Panc1 (cell line): ENCODE measurements around the gene HINFP.

Source experiments
- POLR2AphosphoS5 ChIP-seq: IDR thresholded peaks from 2 replicates; pipeline ENCODE4 v1.6.1; 2012; ENCODE audit warnings: mild to moderate bottlenecking, low read depth, low read length, moderate library complexity
- TF ChIP-seq, protein P1 (sequence below): fragments of 450-650 bp; IDR thresholded peaks from 2 replicates; pipeline ENCODE4 v1.5.1; 2017; ENCODE audit warnings: mild to moderate bottlenecking

DNA sequence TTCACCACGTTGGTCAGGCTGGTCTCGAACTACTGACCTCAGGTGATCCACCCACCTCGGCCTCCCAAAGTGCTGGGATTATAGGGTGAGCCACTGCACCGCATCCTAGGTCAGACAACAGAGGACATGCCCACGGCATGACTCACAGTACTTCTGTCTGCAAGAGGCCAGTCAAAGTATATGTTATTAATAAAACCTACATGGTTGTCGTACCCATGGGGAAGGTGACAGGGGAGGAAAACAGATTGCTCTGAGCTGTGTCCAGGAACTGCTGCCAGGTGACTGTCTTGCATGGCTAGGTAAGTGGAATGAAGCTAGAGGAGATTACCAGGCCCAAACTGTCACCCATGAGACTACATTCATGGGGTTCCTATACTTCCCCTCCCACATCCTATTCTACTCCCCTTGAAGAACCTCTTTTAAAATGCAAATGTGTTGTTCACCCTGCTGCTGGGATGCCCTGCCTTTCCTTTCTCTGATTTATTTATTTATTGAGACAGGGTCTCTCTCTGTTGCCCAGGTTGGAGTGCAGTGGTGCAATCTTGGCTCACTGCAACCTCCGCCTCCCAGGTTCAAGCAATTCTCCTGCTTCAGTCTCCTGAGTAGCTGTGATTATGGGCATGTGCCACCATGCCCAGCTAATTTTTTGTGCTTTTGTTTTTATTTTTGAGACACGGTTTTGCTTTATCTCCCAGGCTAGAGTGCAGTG lies 45.1 kb downstream of the HINFP start:
- no peak for TF ChIP-seq POLR2AphosphoS5
- TF ChIP-seq, protein P1, sequence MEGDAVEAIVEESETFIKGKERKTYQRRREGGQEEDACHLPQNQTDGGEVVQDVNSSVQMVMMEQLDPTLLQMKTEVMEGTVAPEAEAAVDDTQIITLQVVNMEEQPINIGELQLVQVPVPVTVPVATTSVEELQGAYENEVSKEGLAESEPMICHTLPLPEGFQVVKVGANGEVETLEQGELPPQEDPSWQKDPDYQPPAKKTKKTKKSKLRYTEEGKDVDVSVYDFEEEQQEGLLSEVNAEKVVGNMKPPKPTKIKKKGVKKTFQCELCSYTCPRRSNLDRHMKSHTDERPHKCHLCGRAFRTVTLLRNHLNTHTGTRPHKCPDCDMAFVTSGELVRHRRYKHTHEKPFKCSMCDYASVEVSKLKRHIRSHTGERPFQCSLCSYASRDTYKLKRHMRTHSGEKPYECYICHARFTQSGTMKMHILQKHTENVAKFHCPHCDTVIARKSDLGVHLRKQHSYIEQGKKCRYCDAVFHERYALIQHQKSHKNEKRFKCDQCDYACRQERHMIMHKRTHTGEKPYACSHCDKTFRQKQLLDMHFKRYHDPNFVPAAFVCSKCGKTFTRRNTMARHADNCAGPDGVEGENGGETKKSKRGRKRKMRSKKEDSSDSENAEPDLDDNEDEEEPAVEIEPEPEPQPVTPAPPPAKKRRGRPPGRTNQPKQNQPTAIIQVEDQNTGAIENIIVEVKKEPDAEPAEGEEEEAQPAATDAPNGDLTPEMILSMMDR, result no peak
